Endothelial cell of umbilical vein (primary cell): ENCODE data around the gene TFF2. TPM values are rescaled to one million over a fixed set of nuclear protein-coding genes. Genes with fewer than 3 reads are reported as not detected.

Experiments
- BruUV-seq: library from RNA; stranded (reverse); fragments of 400-500 nt; replicated peaks from 2 replicates; lab custom pipeline; 2021; lab: Mats Ljungman, UMichigan
- CTCF ChIA-PET: fragments of 300-600, 350-600 bp; sonication (Branson Sonifier 250); formaldehyde crosslinking; loops from one replicate; lab custom pipeline; 2021; ENCODE audit warnings: antibody characterized with exemption, inconsistent platforms; lab: Charles Lee
- POLR2A ChIA-PET: fragments of 300-600, 350-600 bp; sonication (Branson Sonifier 250); formaldehyde crosslinking; loops from one replicate; lab custom pipeline; 2021; ENCODE audit warnings: antibody characterized with exemption, inconsistent platforms; lab: Charles Lee
- DNase-seq: peaks from one replicate; pipeline ENCODE4 v3.0.0-alpha.2; 2011; ENCODE audit warnings: low read depth, low spot score
- FAIRE-seq: peaks from 2 replicates; lab custom pipeline; 2011; peaks lifted over from hg19 to GRCh38; lab: Jason Lieb, UNC
- H2AFZ ChIP-seq: 2 replicates; pipeline ENCODE4 v1.6.0; 2012; ENCODE audit warnings: low read depth, low read length, control low read depth, inconsistent platforms
- H3K27ac ChIP-seq: 2 replicates; pipeline ENCODE4 v1.5.1; 2011; ENCODE audit warnings: low read depth, mild to moderate bottlenecking, control low read depth, low read length, moderate library complexity; ENCODE audit not compliant: insufficient read depth
- H3K27me3 ChIP-seq, 2 experiments: 2 replicates each; pipeline versions ENCODE4 v1.6.0 to v1.6.1; 2011; ENCODE audit warnings: low read length in 2 of 2, mixed read lengths in 1 of 2; ENCODE audit not compliant: control insufficient read depth in 2 of 2, insufficient read depth in 2 of 2
- H3K36me3 ChIP-seq, 2 experiments: 2 replicates in 1 of 2; 3 replicates in 1 of 2; pipeline ENCODE4 v1.5.1; 2011; ENCODE audit warnings: low read length in 2 of 2, mild to moderate bottlenecking in 1 of 2, moderate library complexity in 1 of 2; ENCODE audit not compliant: control insufficient read depth in 2 of 2, insufficient read depth in 2 of 2; ENCODE audit errors: extremely low read depth in 1 of 2
- H3K4me1 ChIP-seq: 3 replicates; pipeline ENCODE4 v1.5.1; 2011; ENCODE audit warnings: mild to moderate bottlenecking, low read length; ENCODE audit not compliant: control insufficient read depth, insufficient read depth; ENCODE audit errors: extremely low read depth
- H3K4me2 ChIP-seq: 2 replicates; pipeline ENCODE4 v1.6.1; 2011; ENCODE audit warnings: low read length, control low read depth, mixed read lengths; ENCODE audit not compliant: insufficient read depth
- H3K4me3 ChIP-seq, 3 experiments: fragments of 200-600 bp in 1 of 3; sonication (generic), shearing (Covaris generic) in 1 of 3; replicated peaks in 1 of 3; 2 replicates each; pipeline ENCODE4 v1.5.1; 2011 to 2016; ENCODE audit warnings: control low read depth in 3 of 3, low read length in 3 of 3, mild to moderate bottlenecking in 2 of 3, inconsistent platforms in 1 of 3, low read depth in 1 of 3, moderate library complexity in 1 of 3; ENCODE audit not compliant: insufficient read depth in 1 of 3
- H3K79me2 ChIP-seq: 2 replicates; pipeline ENCODE4 v1.6.0; 2012; ENCODE audit warnings: low read length, inconsistent platforms; ENCODE audit not compliant: control insufficient read depth, insufficient read depth
- H3K9ac ChIP-seq: replicated peaks from 2 replicates; pipeline ENCODE3; 2011; ENCODE audit warnings: low read length, control low read depth; ENCODE audit not compliant: insufficient read depth; ENCODE audit errors: extremely low read depth
- H3K9me1 ChIP-seq: replicated peaks from 3 replicates; pipeline ENCODE4 v1.6.0; 2011; ENCODE audit warnings: mild to moderate bottlenecking, low read length; ENCODE audit not compliant: control insufficient read depth, insufficient read depth; ENCODE audit errors: extremely low read depth
- H3K9me3 ChIP-seq: replicated peaks from 2 replicates; pipeline ENCODE4 v1.5.1; 2012; ENCODE audit warnings: low read length, inconsistent platforms; ENCODE audit not compliant: control insufficient read depth, insufficient read depth
- H4K20me1 ChIP-seq: replicated peaks from 2 replicates; pipeline ENCODE3; 2011; ENCODE audit warnings: mild to moderate bottlenecking, low read length; ENCODE audit not compliant: control insufficient read depth, insufficient read depth; ENCODE audit errors: extremely low read depth
- CTCF ChIP-seq, 2 donors: IDR thresholded peaks; 1 replicate in 1 of 2; 2 replicates in 1 of 2; pipeline ENCODE4 v1.5.1; 2011; ENCODE audit warnings: low read length in 2 of 2, mild to moderate bottlenecking in 2 of 2, moderate library complexity in 2 of 2, control low read depth in 1 of 2, inconsistent platforms in 1 of 2, low read depth in 1 of 2; ENCODE audit not compliant: insufficient read depth in 1 of 2; ENCODE audit errors: extremely low read depth in 1 of 2
- EZH2 ChIP-seq: IDR thresholded peaks from 2 replicates; pipeline ENCODE4 v1.6.1; 2012; ENCODE audit warnings: borderline replicate concordance, low read depth, mild to moderate bottlenecking, moderate library complexity, low read length, inconsistent platforms; ENCODE audit not compliant: severe bottlenecking
- FOS ChIP-seq: IDR thresholded peaks from 2 replicates; pipeline ENCODE4 v1.6.1; 2011; ENCODE audit warnings: mild to moderate bottlenecking, low read length, moderate library complexity, borderline replicate concordance; ENCODE audit not compliant: insufficient read depth
- GATA2 ChIP-seq: IDR thresholded peaks from 2 replicates; pipeline ENCODE4 v1.7.0; 2011; ENCODE audit warnings: low read depth, mild to moderate bottlenecking, moderate library complexity, mixed read lengths, low read length; ENCODE audit not compliant: insufficient read length, insufficient read depth
- JUN ChIP-seq: IDR thresholded peaks from 2 replicates; pipeline ENCODE4 v1.6.1; 2011; ENCODE audit warnings: borderline replicate concordance, low read depth; ENCODE audit not compliant: insufficient read length, insufficient read depth
- MAX ChIP-seq: IDR thresholded peaks from 2 replicates; pipeline ENCODE4 v1.6.1; 2011; ENCODE audit not compliant: insufficient read depth, insufficient read length
- MYC ChIP-seq: IDR thresholded peaks from one replicate; pipeline ENCODE4 v1.6.1; 2011; ENCODE audit warnings: mild to moderate bottlenecking, low read depth, low read length
- POLR2A ChIP-seq: IDR thresholded peaks from 2 replicates; pipeline ENCODE4 v1.6.1; 2012; ENCODE audit warnings: low read depth, mild to moderate bottlenecking, control low read depth, low read length
- POLR2AphosphoS5 ChIP-seq: IDR thresholded peaks from 2 replicates; pipeline ENCODE4 v1.6.1; 2012; ENCODE audit warnings: low read depth, mild to moderate bottlenecking, control low read depth, low read length, moderate library complexity; ENCODE audit not compliant: insufficient read depth
- dilution Hi-C: fragments of 300-500 bp; cut with MboI; formaldehyde crosslinking; loops from one replicate; pipeline ENCODE4 v1.15.0; 2019; ENCODE audit warnings: low sequenced_read_pairs; ENCODE audit not compliant: extremely low pct_ligation_motif_present
- intact Hi-C: fragments of 100-400 bp; cut with micrococcal nuclease; formaldehyde crosslinking; loops from one replicate; pipeline ENCODE4 v1.10.0; 2022
- polyA plus RNA-seq, 4 experiments: library from polyadenylated mRNA; depleted of rRNA in 3 of 4; stranded (reverse) in 3 of 4; unstranded in 1 of 4; fragments of >200 nt; gene quantifications; 2 replicates each; pipeline versions ENCODE4 v1.2.1 to v1.2.3, GENCODE V29; 2011 to 2012; ENCODE audit warnings: missing spikeins in 1 of 4
- total RNA-seq: library from RNA; stranded (reverse); gene quantifications from 2 replicates; pipeline ENCODE4 v1.2.3, GENCODE V29; 2021

TFF2 gene
- total and polyA plus RNA-seq, 2 donors (not counting 3 experiments of a cell fraction or from before 2014, with no cell fraction given) = not detected

- Histone ChIP-seq H3K27me3 (no peaks in the 10 kb centered on the region), H3K79me2 (no peaks in the 10 kb centered on the region), H2AFZ (no peak overlapping the region), H3K27ac (no peak overlapping the region), H3K4me3 (no peak overlapping the region), H3K9me3 (no peaks in the 10 kb centered on the region), H3K9me1 (no peaks in the 10 kb centered on the region), H3K4me1 (no peaks in the 10 kb centered on the region), H3K4me2 (no peak overlapping the region), H4K20me1 (no peaks in the 10 kb centered on the region), H3K9ac (no peak overlapping the region), H3K36me3 (no peaks in the 10 kb centered on the region)
- CTCF ChIA-PET = no interaction called here
- TF ChIP-seq JUN = no peak
- FAIRE-seq (no peak), DNase-seq (no peak)
- intact Hi-C loops = no loop called here
- BruUV-seq = no TSS peak
- dilution Hi-C loops = no loop called here
- POLR2A ChIA-PET = no interaction called here
These were observed 380 bp downstream of the TFF2 start for GRCh38 chr21:42350318-42350910.

- Histone ChIP-seq H3K9me1 (no peaks in the 10 kb centered on the region), H3K4me2 (no peak overlapping the region), H4K20me1 (no peaks in the 10 kb centered on the region), H3K4me3 (no peak overlapping the region), H3K9ac (no peak overlapping the region), H3K9me3 (no peaks in the 10 kb centered on the region), H3K27me3 (no peaks in the 10 kb centered on the region), H3K79me2 (no peaks in the 10 kb centered on the region), H3K36me3 (no peaks in the 10 kb centered on the region), H2AFZ (no peak overlapping the region), H3K4me1 (no peaks in the 10 kb centered on the region), H3K27ac (no peak overlapping the region)
- ChIA-PET CTCF (interaction anchor here (1.0 to 1.1 kb wide), 2 partner anchors 11 to 40 kb away, joined by 3 to 7 read pairs; no protein-coding TSS in a partner anchor), POLR2A (no interaction called here)
- BruUV-seq = no TSS peak
- DNase-seq (no peak), FAIRE-seq (no peak)
- TF ChIP-seq EZH2 = no peak
- TF ChIP-seq POLR2AphosphoS5 = no peak
- no peak for TF ChIP-seq GATA2
- TF ChIP-seq FOS = no peak
- TF ChIP-seq MAX = no peak
- TF ChIP-seq MYC = no peak
- no peak for TF ChIP-seq JUN
- no peak for TF ChIP-seq CTCF (IDR thresholded peaks at IDR 0.05; ENCODE audit: extremely low read depth in 1 of 2, insufficient read depth in 1 of 2, low read depth in 1 of 2, low read length in 2 of 2)
- no peak for TF ChIP-seq POLR2A
- intact Hi-C loops = no loop called here
- dilution Hi-C loops = no loop called here
These were observed 1.1 kb downstream of the TFF2 start for GRCh38 chr21:42349420-42350317.
